OCI-LY3 (cell line): ENCODE measurements around the gene CKLF.

ENCODE experiments used
- H2AFZ ChIP-seq: fragments of 200-600, 300-600 bp; shearing (Covaris generic); 2 replicates; pipeline ENCODE4 v1.6.0; 2014; ENCODE audit warnings: antibody characterized with exemption, low read depth, low read length
- H3K27ac ChIP-seq: fragments of 200-600, 300-600 bp; sonication (generic); 2 replicates; pipeline ENCODE4 v1.5.1; 2014; ENCODE audit warnings: mild to moderate bottlenecking, low read length, moderate library complexity, mixed read lengths
- H3K27me3 ChIP-seq: fragments of 200-600, 300-600 bp; sonication (generic); 2 replicates; pipeline ENCODE4 v1.6.1; 2014; ENCODE audit warnings: low read depth, low read length, mixed read lengths
- H3K36me3 ChIP-seq: fragments of 200-600, 300-600 bp; sonication (generic); replicated peaks from 2 replicates; pipeline ENCODE3; 2014; ENCODE audit warnings: low read depth, low read length, mixed read lengths
- H3K4me1 ChIP-seq: fragments of 300-600, 200-600 bp; sonication (generic); 2 replicates; pipeline ENCODE4 v1.6.1; 2014; ENCODE audit warnings: low read length, mixed read lengths
- H3K4me2 ChIP-seq: fragments of 200-600, 300-600 bp; sonication (generic); 2 replicates; pipeline ENCODE4 v1.6.1; 2014; ENCODE audit warnings: low read length, mixed read lengths
- H3K4me3 ChIP-seq: fragments of 300-600, 200-600 bp; sonication (generic); 2 replicates; pipeline ENCODE4 v1.5.1; 2014; ENCODE audit warnings: antibody characterized with exemption, mild to moderate bottlenecking, low read length, moderate library complexity
- H3K79me2 ChIP-seq: fragments of 300-600, 200-600 bp; shearing (Covaris generic); 2 replicates; pipeline ENCODE4 v1.6.1; 2014; ENCODE audit warnings: mild to moderate bottlenecking, low read length, mixed read lengths
- H3K9ac ChIP-seq: fragments of 300-600, 200-600 bp; shearing (Covaris generic); 2 replicates; pipeline ENCODE4 v1.6.0; 2014; ENCODE audit warnings: mild to moderate bottlenecking, low read length, moderate library complexity
- H3K9me3 ChIP-seq: fragments of 200-600, 300-600 bp; shearing (Covaris generic); 2 replicates; pipeline ENCODE4 v1.6.1; 2014; ENCODE audit warnings: low read length, mixed read lengths; ENCODE audit not compliant: insufficient read depth
- H4K20me1 ChIP-seq: fragments of 200-600, 300-600 bp; sonication (generic); 2 replicates; pipeline ENCODE4 v1.6.1; 2016; ENCODE audit warnings: low read length, mixed read lengths; ENCODE audit not compliant: insufficient read depth
- CTCF ChIP-seq: fragments of 200-600, 300-600 bp; sonication (generic); IDR thresholded peaks from 2 replicates; pipeline ENCODE4 v1.5.1; 2014; ENCODE audit warnings: antibody characterized with exemption, low read length, low read depth
- EZH2phosphoT487 ChIP-seq: fragments of 200-600 bp; shearing (Covaris generic); IDR thresholded peaks from 2 replicates; pipeline ENCODE4 v1.6.1; 2018; ENCODE audit warnings: antibody characterized with exemption, mixed run types, low read depth

CKLF gene

GRCh38 chr16:66537236-66537635 is 15.1 kb upstream of the CKLF start:
- Histone ChIP-seq H3K4me2 (no peak overlapping the region), H3K4me1 (peaks cover 5% of the 10 kb centered on the region), H4K20me1 (no peaks in the 10 kb centered on the region), H3K9ac (no peak overlapping the region), H3K36me3 (no peaks in the 10 kb centered on the region), H3K4me3 (no peak overlapping the region), H3K27ac (no peak overlapping the region), H3K27me3 (no peaks in the 10 kb centered on the region), H3K9me3 (no peaks in the 10 kb centered on the region), H3K79me2 (no peaks in the 10 kb centered on the region), H2AFZ (no peak overlapping the region)
- no peak for TF ChIP-seq CTCF
- TF ChIP-seq EZH2phosphoT487 = no peak

GRCh38 chr16:66538910-66539309 is 13.5 kb upstream of the CKLF start:
- H3K4me3 ChIP-seq = no peak overlapping the region
- TF ChIP-seq CTCF (no peak), EZH2phosphoT487 (no peak)
- H3K4me1 ChIP-seq = peaks cover 5% of the 10 kb centered on the region
- no peak overlapping the region for H2AFZ ChIP-seq
- no peak overlapping the region for H3K4me2 ChIP-seq
- no peak overlapping the region for H3K27ac ChIP-seq
- no peaks in the 10 kb centered on the region for H3K9me3 ChIP-seq
- no peaks in the 10 kb centered on the region for H3K36me3 ChIP-seq
- H3K9ac ChIP-seq = no peak overlapping the region
- H4K20me1 ChIP-seq = no peaks in the 10 kb centered on the region
- no peaks in the 10 kb centered on the region for H3K79me2 ChIP-seq
- H3K27me3 ChIP-seq = no peaks in the 10 kb centered on the region

- Histone ChIP-seq H3K9ac (no peak overlapping the region), H3K4me3 (no peak overlapping the region), H3K4me1 (peaks cover 5% of the 10 kb centered on the region), H3K79me2 (no peaks in the 10 kb centered on the region), H3K36me3 (no peaks in the 10 kb centered on the region), H2AFZ (no peak overlapping the region), H4K20me1 (no peaks in the 10 kb centered on the region), H3K27ac (no peak overlapping the region), H3K27me3 (no peaks in the 10 kb centered on the region), H3K9me3 (no peaks in the 10 kb centered on the region), H3K4me2 (peak overlapping the region; percentile 1; the same call in 1 of the 2 replicates)
- no peak for TF ChIP-seq CTCF
These were observed 12.5 kb upstream of the CKLF start for GRCh38 chr16:66539623-66540469.

- H2AFZ ChIP-seq = no peak overlapping the region
- H3K79me2 ChIP-seq = no peaks in the 10 kb centered on the region
- peaks cover 8% of the 10 kb centered on the region for H3K4me1 ChIP-seq
- H3K9ac ChIP-seq = no peak overlapping the region
- no peak overlapping the region for H3K4me2 ChIP-seq
- no peaks in the 10 kb centered on the region for H3K9me3 ChIP-seq
- H3K27ac ChIP-seq = no peak overlapping the region
- H4K20me1 ChIP-seq = no peaks in the 10 kb centered on the region
- no peaks in the 10 kb centered on the region for H3K27me3 ChIP-seq
- H3K36me3 ChIP-seq = no peaks in the 10 kb centered on the region
- no peak overlapping the region for H3K4me3 ChIP-seq
- no peak for TF ChIP-seq EZH2phosphoT487
- TF ChIP-seq CTCF = no peak
These were observed 10.7 kb upstream of the CKLF start for GRCh38 chr16:66541388-66542355.
